Panc1 (cell line): ENCODE data around the gene KDM1A. TPM values are rescaled to one million over a fixed set of nuclear protein-coding genes. Genes with fewer than 3 reads are reported as not detected.

Source experiments
- ATAC-seq: fragments of 200-7000 bp; cut with Tn5 transposase; 2 replicates; pipeline ENCODE4 v1.9.1; 2020; ENCODE audit warnings: mild to moderate bottlenecking, moderate library complexity
- BruUV-seq: library from RNA; stranded (reverse); fragments of 400-500 nt; replicated peaks from 2 replicates; lab custom pipeline; 2021; lab: Mats Ljungman, UMichigan
- CTCF ChIA-PET: fragments of 300-600 bp; sonication (Branson Sonifier 250); formaldehyde crosslinking; loops from one replicate; lab custom pipeline; 2022; ENCODE audit warnings: antibody characterized with exemption; lab: Charles Lee
- POLR2A ChIA-PET: fragments of 300-600 bp; sonication (Branson Sonifier 250); formaldehyde crosslinking; loops from one replicate; lab custom pipeline; 2022; ENCODE audit warnings: antibody characterized with exemption; lab: Charles Lee
- DNase-seq: peaks from one replicate; pipeline ENCODE4 v3.0.0-alpha.2; 2010; ENCODE audit warnings: low read depth, low spot score
- H3K27ac ChIP-seq: 2 replicates; pipeline ENCODE4 v1.5.1; 2011; ENCODE audit warnings: mild to moderate bottlenecking, low read length, inconsistent platforms
- H3K27me3 ChIP-seq: fragments of 200-500 bp; sonication (Bioruptor generic); 2 replicates; pipeline ENCODE4 v1.6.0; 2014; ENCODE audit warnings: low read length, inconsistent platforms; ENCODE audit not compliant: control insufficient read depth, insufficient read depth
- H3K36me3 ChIP-seq: fragments of 200-500 bp; sonication (Bioruptor generic); 2 replicates; pipeline ENCODE4 v1.5.1; 2014; ENCODE audit warnings: inconsistent platforms, mild to moderate bottlenecking, low read length, moderate library complexity; ENCODE audit not compliant: control insufficient read depth, insufficient read depth
- H3K4me1 ChIP-seq: 2 replicates; pipeline ENCODE4 v1.5.1; 2011; ENCODE audit warnings: inconsistent platforms, mild to moderate bottlenecking, low read length, moderate library complexity; ENCODE audit not compliant: control insufficient read depth, insufficient read depth
- H3K4me3 ChIP-seq, 2 experiments: 2 replicates each; pipeline ENCODE4 v1.5.1; 2011 to 2012; ENCODE audit warnings: low read depth in 2 of 2, low read length in 2 of 2, mild to moderate bottlenecking in 2 of 2, inconsistent platforms in 1 of 2, moderate library complexity in 1 of 2
- H3K9me3 ChIP-seq: fragments of 200-500 bp; sonication (Bioruptor generic); 2 replicates; pipeline ENCODE4 v1.5.1; 2014; ENCODE audit warnings: low read depth, mild to moderate bottlenecking, inconsistent platforms, low read length, moderate library complexity; ENCODE audit not compliant: control insufficient read depth, insufficient read depth
- POLR2AphosphoS5 ChIP-seq: IDR thresholded peaks from 2 replicates; pipeline ENCODE4 v1.6.1; 2012; ENCODE audit warnings: mild to moderate bottlenecking, low read depth, low read length, moderate library complexity
- SIN3A ChIP-seq: IDR thresholded peaks from 2 replicates; pipeline ENCODE4 v1.6.1; 2012; ENCODE audit warnings: low read depth, mild to moderate bottlenecking, low read length, moderate library complexity, borderline replicate concordance; ENCODE audit not compliant: insufficient read depth
- TCF7L2 ChIP-seq: IDR thresholded peaks from 2 replicates; pipeline ENCODE4 v1.6.1; 2011; ENCODE audit warnings: mild to moderate bottlenecking, low read depth, low read length, inconsistent platforms
- in situ Hi-C: cut with HindIII; loops from 2 replicates; pipeline ENCODE4 v1.10.0; 2016; ENCODE audit warnings: low sequenced_read_pairs, low pct_unique_long_range_greater_than_20kb
- intact Hi-C: fragments of 100-400 bp; cut with micrococcal nuclease; formaldehyde crosslinking; loops from one replicate; pipeline ENCODE4 v1.10.0; 2022; ENCODE audit not compliant: unreplicated experiment
- total RNA-seq: library from RNA; stranded (reverse); gene quantifications from one replicate; pipeline ENCODE4 v1.2.1, GENCODE V29; 2021; ENCODE audit not compliant: unreplicated experiment
- TF ChIP-seq, protein P1 (sequence below), 2 experiments: IDR thresholded peaks; 2 replicates each; pipeline ENCODE4 v1.6.1; 2011 to 2012; ENCODE audit warnings: low read depth in 2 of 2, control low read depth in 1 of 2, low read length in 1 of 2, mild to moderate bottlenecking in 1 of 2, moderate library complexity in 1 of 2; ENCODE audit not compliant: insufficient read depth in 1 of 2
- TF ChIP-seq, protein P2 (sequence below): fragments of 450-650 bp; IDR thresholded peaks from 2 replicates; pipeline ENCODE4 v1.5.1; 2017; ENCODE audit warnings: mild to moderate bottlenecking

KDM1A gene
- total RNA-seq, 1 experiment from 2014 or later = 120 TPM

DNA sequence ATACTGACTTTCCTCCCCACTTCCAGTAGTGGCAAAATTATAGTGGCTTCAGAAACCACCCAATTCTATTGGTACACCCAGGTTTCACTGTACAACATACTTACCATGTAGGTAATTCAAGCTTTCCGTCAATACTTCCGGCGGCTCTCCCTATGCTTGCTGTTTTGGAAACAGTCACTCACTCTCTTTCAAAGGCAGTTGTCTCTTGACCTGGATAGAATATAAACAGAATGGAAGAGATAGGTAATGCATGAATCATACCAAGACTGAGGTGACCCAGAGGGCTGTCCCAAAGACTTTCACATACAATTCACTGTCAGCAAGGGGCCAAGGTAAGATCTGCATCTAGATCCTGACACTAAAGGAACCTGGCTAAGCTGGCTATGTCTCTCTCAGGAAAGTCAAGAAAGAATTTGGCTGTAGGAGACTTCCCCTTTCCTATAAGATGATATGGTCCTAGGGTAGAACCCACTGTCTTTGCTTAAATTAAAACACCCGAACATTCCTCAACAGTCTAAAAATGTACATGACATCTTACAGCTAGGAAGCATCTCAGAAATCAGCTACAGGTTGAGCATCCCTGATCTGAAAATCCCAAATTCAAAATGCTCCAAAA lies 89.8 kb downstream of the KDM1A start:
- DNase-seq = no peak
- H3K36me3 ChIP-seq = peaks cover 8% of the 10 kb centered on the region; the same call in 1 of the 2 replicates
- H3K27ac ChIP-seq = no peak overlapping the region
- no peaks in the 10 kb centered on the region for H3K27me3 ChIP-seq
- TF ChIP-seq, protein P1, sequence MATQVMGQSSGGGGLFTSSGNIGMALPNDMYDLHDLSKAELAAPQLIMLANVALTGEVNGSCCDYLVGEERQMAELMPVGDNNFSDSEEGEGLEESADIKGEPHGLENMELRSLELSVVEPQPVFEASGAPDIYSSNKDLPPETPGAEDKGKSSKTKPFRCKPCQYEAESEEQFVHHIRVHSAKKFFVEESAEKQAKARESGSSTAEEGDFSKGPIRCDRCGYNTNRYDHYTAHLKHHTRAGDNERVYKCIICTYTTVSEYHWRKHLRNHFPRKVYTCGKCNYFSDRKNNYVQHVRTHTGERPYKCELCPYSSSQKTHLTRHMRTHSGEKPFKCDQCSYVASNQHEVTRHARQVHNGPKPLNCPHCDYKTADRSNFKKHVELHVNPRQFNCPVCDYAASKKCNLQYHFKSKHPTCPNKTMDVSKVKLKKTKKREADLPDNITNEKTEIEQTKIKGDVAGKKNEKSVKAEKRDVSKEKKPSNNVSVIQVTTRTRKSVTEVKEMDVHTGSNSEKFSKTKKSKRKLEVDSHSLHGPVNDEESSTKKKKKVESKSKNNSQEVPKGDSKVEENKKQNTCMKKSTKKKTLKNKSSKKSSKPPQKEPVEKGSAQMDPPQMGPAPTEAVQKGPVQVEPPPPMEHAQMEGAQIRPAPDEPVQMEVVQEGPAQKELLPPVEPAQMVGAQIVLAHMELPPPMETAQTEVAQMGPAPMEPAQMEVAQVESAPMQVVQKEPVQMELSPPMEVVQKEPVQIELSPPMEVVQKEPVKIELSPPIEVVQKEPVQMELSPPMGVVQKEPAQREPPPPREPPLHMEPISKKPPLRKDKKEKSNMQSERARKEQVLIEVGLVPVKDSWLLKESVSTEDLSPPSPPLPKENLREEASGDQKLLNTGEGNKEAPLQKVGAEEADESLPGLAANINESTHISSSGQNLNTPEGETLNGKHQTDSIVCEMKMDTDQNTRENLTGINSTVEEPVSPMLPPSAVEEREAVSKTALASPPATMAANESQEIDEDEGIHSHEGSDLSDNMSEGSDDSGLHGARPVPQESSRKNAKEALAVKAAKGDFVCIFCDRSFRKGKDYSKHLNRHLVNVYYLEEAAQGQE (IDR thresholded peaks at IDR 0.05; ENCODE audit: insufficient read depth in 1 of 2, low read depth in 2 of 2, low read length in 1 of 2) = no peak
- TF ChIP-seq SIN3A (no peak), TCF7L2 (no peak), POLR2AphosphoS5 (no peak)
- TF ChIP-seq, protein P2, sequence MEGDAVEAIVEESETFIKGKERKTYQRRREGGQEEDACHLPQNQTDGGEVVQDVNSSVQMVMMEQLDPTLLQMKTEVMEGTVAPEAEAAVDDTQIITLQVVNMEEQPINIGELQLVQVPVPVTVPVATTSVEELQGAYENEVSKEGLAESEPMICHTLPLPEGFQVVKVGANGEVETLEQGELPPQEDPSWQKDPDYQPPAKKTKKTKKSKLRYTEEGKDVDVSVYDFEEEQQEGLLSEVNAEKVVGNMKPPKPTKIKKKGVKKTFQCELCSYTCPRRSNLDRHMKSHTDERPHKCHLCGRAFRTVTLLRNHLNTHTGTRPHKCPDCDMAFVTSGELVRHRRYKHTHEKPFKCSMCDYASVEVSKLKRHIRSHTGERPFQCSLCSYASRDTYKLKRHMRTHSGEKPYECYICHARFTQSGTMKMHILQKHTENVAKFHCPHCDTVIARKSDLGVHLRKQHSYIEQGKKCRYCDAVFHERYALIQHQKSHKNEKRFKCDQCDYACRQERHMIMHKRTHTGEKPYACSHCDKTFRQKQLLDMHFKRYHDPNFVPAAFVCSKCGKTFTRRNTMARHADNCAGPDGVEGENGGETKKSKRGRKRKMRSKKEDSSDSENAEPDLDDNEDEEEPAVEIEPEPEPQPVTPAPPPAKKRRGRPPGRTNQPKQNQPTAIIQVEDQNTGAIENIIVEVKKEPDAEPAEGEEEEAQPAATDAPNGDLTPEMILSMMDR = no peak
- 0 out of 2 replicates have a peak, but pooled peaks have one; percentile 32 for ATAC-seq
- in situ Hi-C loops (no loop called here), intact Hi-C loops (no loop called here)
- no peak overlapping the region for H3K4me3 ChIP-seq
- H3K9me3 ChIP-seq = no peaks in the 10 kb centered on the region
- POLR2A ChIA-PET = interaction anchor here (0.6 kb wide), 1 partner anchor 103 kb away, joined by 3 read pairs; no protein-coding TSS in a partner anchor
- BruUV-seq = no TSS peak
- CTCF ChIA-PET = interaction anchor here (0.6 kb wide), 1 partner anchor 13 kb away, joined by 3 read pairs; no protein-coding TSS in a partner anchor
- peaks cover 4% of the 10 kb centered on the region for H3K4me1 ChIP-seq

DNA sequence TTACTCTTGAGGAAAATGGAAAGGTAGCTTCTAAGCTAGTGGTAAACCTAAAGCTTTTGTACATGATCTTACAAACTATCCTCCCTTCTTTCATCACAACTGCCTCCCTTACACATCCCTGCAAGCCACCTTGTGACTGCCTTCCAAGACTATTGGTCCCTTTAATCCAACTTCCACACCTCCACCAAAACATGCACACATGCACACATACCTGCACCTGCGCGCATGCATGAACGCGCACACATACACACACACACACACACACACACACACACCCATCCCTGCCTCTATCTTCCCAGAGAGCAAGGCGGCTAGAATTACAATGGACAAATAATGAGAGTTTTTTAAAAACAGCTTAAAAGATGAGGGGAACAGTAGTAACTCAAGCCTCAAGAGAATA lies 91.1 kb downstream of the KDM1A start:
- peaks cover 7% of the 10 kb centered on the region for H3K4me1 ChIP-seq
- intact Hi-C loops (no loop called here), in situ Hi-C loops (no loop called here)
- POLR2A ChIA-PET = interaction anchor here (0.6 kb wide), 1 partner anchor 28 kb away, joined by 14 read pairs; no protein-coding TSS in a partner anchor
- H3K36me3 ChIP-seq = peaks cover 8% of the 10 kb centered on the region; the same call in 1 of the 2 replicates
- H3K4me3 ChIP-seq = no peak overlapping the region
- H3K9me3 ChIP-seq = no peaks in the 10 kb centered on the region
- ATAC-seq = no peak
- H3K27me3 ChIP-seq = no peaks in the 10 kb centered on the region
- TF ChIP-seq TCF7L2 = no peak
- no peak for TF ChIP-seq POLR2AphosphoS5
- TF ChIP-seq, protein P2 = no peak
- no peak for TF ChIP-seq SIN3A
- TF ChIP-seq, protein P1 (IDR thresholded peaks at IDR 0.05; ENCODE audit: insufficient read depth in 1 of 2, low read depth in 2 of 2, low read length in 1 of 2) = no peak
- BruUV-seq = no TSS peak
- no peak for DNase-seq
- no peak overlapping the region for H3K27ac ChIP-seq
- CTCF ChIA-PET = interaction anchor here (1.2 kb wide), 1 partner anchor 12 kb away, joined by 3 read pairs; no protein-coding TSS in a partner anchor
